Fibroblast of villous mesenchyme (primary cell): ENCODE results near the gene PDSS1. TPM values are rescaled to one million over a fixed set of nuclear protein-coding genes. Genes with fewer than 3 reads are reported as not detected.
"Not testable (repeated sequence)": the region's sequence is repeated elsewhere in the genome, so short reads cannot be mapped to it uniquely, and the experiment has no call there.

Experiments used
- DNase-seq: peaks from one replicate; pipeline ENCODE4 v3.0.0-alpha.2; 2010; ENCODE audit warnings: low read depth
- H3K4me3 ChIP-seq: 2 replicates; pipeline ENCODE4 v1.5.1; 2011; ENCODE audit warnings: low read depth, mild to moderate bottlenecking, low read length
- total RNA-seq: library from RNA; depleted of rRNA; stranded (reverse); fragments of >200 nt; gene quantifications from 2 replicates; pipeline ENCODE4 v1.2.3, GENCODE V29; 2012
- TF ChIP-seq, protein P1 (sequence below): IDR thresholded peaks from 2 replicates; pipeline ENCODE4 v1.5.1; 2012; ENCODE audit warnings: low read depth, mild to moderate bottlenecking, low read length; ENCODE audit not compliant: insufficient read depth

The PDSS1 gene
- total RNA-seq, 1 donor = 6.0 TPM

GRCh38 chr10:26665080-26666048, 32.1 kb upstream of the PDSS1 start:
- H3K4me3 ChIP-seq = no peak overlapping the region
- TF ChIP-seq, protein P1, sequence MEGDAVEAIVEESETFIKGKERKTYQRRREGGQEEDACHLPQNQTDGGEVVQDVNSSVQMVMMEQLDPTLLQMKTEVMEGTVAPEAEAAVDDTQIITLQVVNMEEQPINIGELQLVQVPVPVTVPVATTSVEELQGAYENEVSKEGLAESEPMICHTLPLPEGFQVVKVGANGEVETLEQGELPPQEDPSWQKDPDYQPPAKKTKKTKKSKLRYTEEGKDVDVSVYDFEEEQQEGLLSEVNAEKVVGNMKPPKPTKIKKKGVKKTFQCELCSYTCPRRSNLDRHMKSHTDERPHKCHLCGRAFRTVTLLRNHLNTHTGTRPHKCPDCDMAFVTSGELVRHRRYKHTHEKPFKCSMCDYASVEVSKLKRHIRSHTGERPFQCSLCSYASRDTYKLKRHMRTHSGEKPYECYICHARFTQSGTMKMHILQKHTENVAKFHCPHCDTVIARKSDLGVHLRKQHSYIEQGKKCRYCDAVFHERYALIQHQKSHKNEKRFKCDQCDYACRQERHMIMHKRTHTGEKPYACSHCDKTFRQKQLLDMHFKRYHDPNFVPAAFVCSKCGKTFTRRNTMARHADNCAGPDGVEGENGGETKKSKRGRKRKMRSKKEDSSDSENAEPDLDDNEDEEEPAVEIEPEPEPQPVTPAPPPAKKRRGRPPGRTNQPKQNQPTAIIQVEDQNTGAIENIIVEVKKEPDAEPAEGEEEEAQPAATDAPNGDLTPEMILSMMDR = no peak
- DNase-seq = no peak

DNA sequence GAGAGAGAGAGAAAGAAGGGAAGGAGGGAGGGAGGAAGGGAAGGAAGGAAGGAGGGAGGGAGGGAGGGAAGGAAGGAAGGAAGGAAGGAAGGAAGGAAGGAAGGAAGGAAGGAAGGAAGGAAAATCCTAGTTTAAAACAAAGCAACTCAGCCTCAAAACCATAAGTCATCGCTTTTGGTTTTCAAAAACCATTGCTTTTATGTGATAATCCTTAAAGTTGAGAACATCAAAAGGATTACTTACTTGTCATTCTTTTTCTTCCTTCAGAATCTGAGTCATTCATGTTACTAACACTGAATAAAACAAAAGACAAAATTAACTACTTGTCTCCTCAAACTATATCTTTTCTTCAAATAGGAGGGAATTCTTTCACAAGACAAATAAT, 21.6 kb upstream of the PDSS1 start:
- no peak overlapping the region for H3K4me3 ChIP-seq
- TF ChIP-seq, protein P1 = no peak
- DNase-seq = no peak

- TF ChIP-seq, protein P1 = no peak
- DNase-seq = no peak
- no peak overlapping the region for H3K4me3 ChIP-seq
Observed at GRCh38 chr10:26679588-26679987, 17.9 kb upstream of the PDSS1 start.

- no peak overlapping the region for H3K4me3 ChIP-seq
- DNase-seq = no peak
- TF ChIP-seq, protein P1 = no peak
Observed at GRCh38 chr10:26681076-26681475, 16.4 kb upstream of the PDSS1 start.

GRCh38 chr10:26681971-26682370, 15.5 kb upstream of the PDSS1 start:
- DNase-seq, H3K4me3 ChIP-seq: not testable (repeated sequence)

DNA sequence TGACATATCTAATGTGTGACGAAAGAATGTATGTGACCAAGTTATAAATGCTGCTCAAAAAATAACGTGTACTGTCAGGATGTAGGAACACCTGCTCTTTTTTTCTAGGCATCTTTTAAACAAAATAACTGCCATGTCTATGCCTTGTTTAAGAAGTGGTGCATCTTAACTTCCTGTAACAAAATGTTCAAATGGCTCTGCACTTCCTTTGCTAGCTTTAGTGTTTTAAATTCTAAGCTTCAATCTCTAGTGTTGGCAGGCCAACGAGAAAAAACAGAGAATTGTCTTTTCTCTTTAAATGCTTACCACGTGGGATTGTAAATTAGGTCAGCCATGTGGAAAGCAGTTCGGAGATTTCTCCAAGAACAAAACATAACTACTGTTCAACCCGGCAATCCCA, 14.6 kb upstream of the PDSS1 start:
- no peak for DNase-seq
- TF ChIP-seq, protein P1 = no peak
- no peak overlapping the region for H3K4me3 ChIP-seq

GRCh38 chr10:26684667-26685264, 12.7 kb upstream of the PDSS1 start:
- H3K4me3 ChIP-seq = not testable (repeated sequence)
- TF ChIP-seq, protein P1 = peak; percentile 53
- peak; percentile 34 for DNase-seq
